ENCODE results near the gene POMGNT1. TPM values are rescaled to one million over a fixed set of nuclear protein-coding genes. Genes with fewer than 3 reads are reported as not detected.

The POMGNT1 gene
- total RNA-seq, 1 donor: 43.2 TPM

GRCh38 chr1:46196609-46197008 lies 1.6 kb downstream of the POMGNT1 start:
- no peak for TF ChIP-seq CTCF (IDR thresholded peaks at IDR 0.05; ENCODE audit: insufficient read depth, low read length)
- H3K4me3 ChIP-seq (ENCODE audit: low read depth, low read length): no peak overlapping the region
- no peak for DNase-seq (ENCODE audit: low read depth)

DNA sequence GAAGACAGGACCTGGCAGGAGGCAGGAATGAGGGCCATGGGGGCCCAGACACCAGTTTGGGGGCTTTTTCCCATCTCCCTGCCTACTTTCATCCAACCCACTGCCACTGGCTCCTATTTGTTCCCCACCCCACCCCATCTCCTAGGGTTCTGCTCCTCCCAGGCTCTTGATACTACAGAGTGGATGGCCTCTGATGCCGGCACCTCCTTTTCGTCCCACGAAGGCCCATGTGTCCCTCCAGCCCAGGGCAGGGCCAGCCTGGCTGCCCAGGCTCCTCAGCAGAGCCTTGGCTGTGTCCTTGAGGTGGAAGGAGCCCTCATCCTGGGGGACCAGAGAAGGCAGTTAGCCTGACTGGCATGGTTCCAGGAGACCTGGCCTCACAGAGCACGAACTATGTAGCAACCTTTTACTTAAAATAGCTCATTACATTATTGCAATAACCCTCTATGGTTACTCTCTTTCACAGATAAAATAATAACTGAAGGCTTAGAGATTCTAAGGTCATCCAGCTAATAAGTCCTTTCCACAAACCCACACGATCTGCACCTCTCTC lies 3.5 kb downstream of the POMGNT1 start:
- no peak overlapping the region for H3K4me3 ChIP-seq (ENCODE audit: low read depth, low read length)
- no peak for TF ChIP-seq CTCF (IDR thresholded peaks at IDR 0.05; ENCODE audit: insufficient read depth, low read length)
- DNase-seq (ENCODE audit: low read depth): no peak

DNA sequence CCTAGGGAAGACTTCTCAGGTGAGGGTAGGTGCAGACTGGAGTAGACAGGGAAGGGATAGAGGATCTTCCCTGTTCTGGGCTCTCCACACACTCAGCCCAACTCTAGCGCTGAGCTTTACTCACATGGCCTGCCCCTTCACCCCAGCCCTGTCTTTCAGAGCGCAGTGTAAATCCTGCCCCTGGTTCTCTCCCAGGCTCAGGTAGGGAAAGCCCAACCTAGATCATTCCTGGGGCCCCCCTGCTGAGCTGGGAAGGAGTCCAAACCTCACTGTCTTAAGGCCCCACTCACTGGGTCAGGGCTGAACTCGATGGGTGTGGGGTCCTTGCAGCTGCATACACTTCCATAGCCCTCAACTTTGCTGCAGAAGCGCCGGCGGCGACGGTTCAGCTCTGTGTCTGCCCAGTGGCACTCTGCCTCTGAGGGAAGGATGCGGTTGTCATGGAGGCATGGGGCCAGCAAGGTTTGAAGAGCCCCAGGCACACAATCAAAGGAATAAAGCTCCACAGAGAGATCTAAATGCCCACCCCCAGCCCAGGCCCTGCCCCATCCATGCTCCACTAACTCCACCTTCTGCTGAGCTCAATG lies 4.2 kb downstream of the POMGNT1 start:
- no peak overlapping the region for H3K4me3 ChIP-seq (ENCODE audit: low read depth, low read length)
- DNase-seq (ENCODE audit: low read depth): no peak
- no peak for TF ChIP-seq CTCF (IDR thresholded peaks at IDR 0.05; ENCODE audit: insufficient read depth, low read length)

DNA sequence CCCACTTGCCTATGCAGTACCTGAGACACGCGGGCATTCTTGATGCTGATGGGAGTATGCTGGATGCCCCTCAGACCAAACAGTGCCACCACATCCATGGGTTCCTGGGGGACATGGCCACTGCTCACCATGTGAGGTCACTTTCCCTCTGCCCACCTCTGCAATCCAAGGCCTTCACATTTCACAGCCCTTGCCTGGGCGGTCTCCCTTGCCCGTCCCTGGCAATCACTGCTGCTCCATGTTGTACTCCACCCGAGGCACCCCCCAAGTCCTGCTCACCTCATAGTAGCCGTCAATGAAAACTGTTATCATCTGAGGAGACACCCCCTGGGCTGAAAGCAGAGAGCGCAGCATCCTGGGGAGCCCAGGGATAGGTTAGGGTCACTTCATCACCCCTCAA lies 4.9 kb downstream of the POMGNT1 start:
- no peak for DNase-seq (ENCODE audit: low read depth)
- TF ChIP-seq CTCF (IDR thresholded peaks at IDR 0.05; ENCODE audit: insufficient read depth, low read length): no peak

DNA sequence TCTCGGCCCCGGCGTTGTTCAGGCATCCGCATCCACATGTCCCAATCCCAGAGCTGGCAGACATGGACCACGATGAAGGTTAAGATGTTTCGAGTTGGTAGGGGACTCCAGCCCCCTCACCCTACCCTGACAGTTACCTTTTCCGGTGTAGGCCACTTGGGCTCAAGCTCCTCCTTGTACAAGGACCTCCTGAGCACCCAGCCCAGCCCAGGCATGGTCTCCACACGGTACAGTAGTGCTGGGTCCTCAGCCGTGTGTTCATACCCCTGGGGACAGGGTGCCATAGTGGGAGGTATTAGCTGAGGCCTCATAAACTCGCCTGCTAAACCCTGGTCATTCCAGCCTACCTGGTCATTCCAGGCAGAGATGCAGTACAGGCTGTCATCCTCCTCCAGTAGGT lies 6.1 kb downstream of the POMGNT1 start:
- DNase-seq (ENCODE audit: low read depth): no peak
- no peak for TF ChIP-seq CTCF (IDR thresholded peaks at IDR 0.05; ENCODE audit: insufficient read depth, low read length)
- no peak overlapping the region for H3K4me3 ChIP-seq (ENCODE audit: low read depth, low read length)

More for the DNA sequence above, 4.9 kb downstream of the POMGNT1 start:
- H3K4me3 ChIP-seq (ENCODE audit: low read depth, low read length): no peak overlapping the region

DNA sequence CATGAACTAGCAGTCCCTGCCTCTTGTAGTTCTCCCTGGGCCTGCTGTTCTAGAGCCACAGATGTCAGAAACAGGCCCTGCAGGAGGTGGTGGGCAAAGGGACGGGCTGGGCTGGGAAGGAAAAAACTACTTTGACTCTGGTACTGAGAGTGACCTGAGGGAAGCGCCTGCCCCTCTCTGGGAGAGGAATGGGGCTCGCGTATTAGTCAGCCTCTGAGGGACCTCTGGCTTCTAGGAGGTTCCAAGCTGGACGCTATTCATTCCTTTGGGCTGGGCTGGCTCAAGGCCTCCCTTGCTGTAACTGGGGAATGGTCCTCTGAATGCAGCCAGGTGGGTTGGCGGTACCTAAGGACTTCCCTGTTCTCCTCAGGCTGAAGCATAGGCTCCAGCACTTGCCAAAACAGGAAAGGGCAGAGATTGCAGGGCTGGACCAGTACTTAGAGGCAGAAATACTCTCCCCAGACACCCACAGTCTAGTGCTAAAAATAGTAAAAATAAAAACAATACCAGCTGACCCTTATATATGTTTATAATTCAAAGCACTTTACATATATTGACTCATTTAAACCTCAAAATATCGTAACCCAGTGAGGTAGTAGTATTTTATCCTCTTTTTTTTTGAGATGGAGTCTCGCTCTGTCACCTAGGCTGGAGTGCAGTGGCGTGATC lies 7.1 kb downstream of the POMGNT1 start:
- no peak overlapping the region for H3K4me3 ChIP-seq (ENCODE audit: low read depth, low read length)
- no peak for TF ChIP-seq CTCF (IDR thresholded peaks at IDR 0.05; ENCODE audit: insufficient read depth, low read length)
- no peak for DNase-seq (ENCODE audit: low read depth)

All from fibroblast of the aortic adventitia (primary cell).